Epithelial cell of proximal tubule (primary cell): ENCODE measurements around the gene IDH2. TPM values are rescaled to one million over a fixed set of nuclear protein-coding genes. Genes with fewer than 3 reads are reported as not detected.

ENCODE experiments used
- DNase-seq: peaks from one replicate; pipeline ENCODE4 v3.0.0-alpha.2; 2011; ENCODE audit warnings: low read depth
- H3K4me3 ChIP-seq: 2 replicates; pipeline ENCODE4 v1.5.1; 2011; ENCODE audit warnings: low read depth, mild to moderate bottlenecking, low read length
- CTCF ChIP-seq: conservative IDR thresholded peaks from 2 replicates; pipeline ENCODE4 v1.5.1; 2012; ENCODE audit warnings: low read depth, mild to moderate bottlenecking, low read length
- total RNA-seq: library from RNA; depleted of rRNA; stranded (reverse); fragments of >200 nt; gene quantifications from 2 replicates; pipeline ENCODE4 v1.2.3, GENCODE V29; 2015

Gene IDH2
- total RNA-seq, 1 donor from 2014 or later, result 170 TPM

- TF ChIP-seq CTCF, result no peak
- no peak overlapping the region for H3K4me3 ChIP-seq
- no peak for DNase-seq
Measured at GRCh38 chr15:90078965-90079364, 23.3 kb downstream of the IDH2 start.

- H3K4me3 ChIP-seq, result no peak overlapping the region
- no peak for TF ChIP-seq CTCF
- no peak for DNase-seq
Measured at GRCh38 chr15:90076716-90077115, 25.6 kb downstream of the IDH2 start.

GRCh38 chr15:90075420-90076289, 26.6 kb downstream of the IDH2 start:
- no peak for DNase-seq
- TF ChIP-seq CTCF, result no peak
- H3K4me3 ChIP-seq, result no peak overlapping the region

GRCh38 chr15:90074916-90075315, 27.4 kb downstream of the IDH2 start:
- DNase-seq, result no peak
- TF ChIP-seq CTCF, result no peak
- no peak overlapping the region for H3K4me3 ChIP-seq

- no peak for DNase-seq
- no peak overlapping the region for H3K4me3 ChIP-seq
- TF ChIP-seq CTCF, result no peak
Measured at GRCh38 chr15:90074023-90074422, 28.2 kb downstream of the IDH2 start.

GRCh38 chr15:90072978-90073640, 29.2 kb downstream of the IDH2 start:
- TF ChIP-seq CTCF, result no peak
- no peak for DNase-seq
- H3K4me3 ChIP-seq, result no peak overlapping the region
